ENCODE data around the gene PPP2R5B.

GRCh38 chr11:64877390-64878222 lies 46.9 kb upstream of the PPP2R5B start:
- TF ChIP-seq CTCF (conservative IDR thresholded peaks at IDR 0.05 in 1 of 2, IDR thresholded peaks at IDR 0.05 in 1 of 2; ENCODE audit: extremely low read depth in 1 of 2, insufficient read depth in 1 of 2, low read depth in 1 of 2, low read length in 2 of 2) (no peak), EZH2 (IDR thresholded peaks at IDR 0.05; ENCODE audit: borderline replicate concordance, low read length) (no peak)

Data from mammary epithelial cell (primary cell).